ENCODE data around the gene LSM10.

DNA sequence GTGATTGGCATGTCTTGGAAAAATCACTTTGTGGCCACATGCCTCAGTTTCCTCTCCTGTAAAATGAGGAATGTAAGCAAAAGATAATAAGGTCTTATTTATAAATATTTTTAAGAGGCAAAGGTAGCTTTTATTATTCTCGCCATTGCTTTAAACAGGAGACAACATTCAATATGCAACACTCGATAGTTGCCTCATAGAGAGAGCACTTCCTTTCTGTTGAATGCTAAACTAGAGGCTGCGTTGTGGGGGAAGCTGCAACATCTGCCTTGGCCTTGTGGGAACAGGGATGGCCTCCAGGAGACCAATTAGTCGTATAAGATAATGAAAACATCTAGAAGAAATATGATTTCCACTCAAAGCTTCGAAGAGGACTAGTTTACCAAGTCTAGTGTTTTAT is 49.0 kb upstream of the LSM10 start:
- no peak for TF ChIP-seq POLR2A (IDR thresholded peaks at IDR 0.05)
- TF ChIP-seq EP300 (IDR thresholded peaks at IDR 0.05), result no peak
- TF ChIP-seq, protein P1, sequence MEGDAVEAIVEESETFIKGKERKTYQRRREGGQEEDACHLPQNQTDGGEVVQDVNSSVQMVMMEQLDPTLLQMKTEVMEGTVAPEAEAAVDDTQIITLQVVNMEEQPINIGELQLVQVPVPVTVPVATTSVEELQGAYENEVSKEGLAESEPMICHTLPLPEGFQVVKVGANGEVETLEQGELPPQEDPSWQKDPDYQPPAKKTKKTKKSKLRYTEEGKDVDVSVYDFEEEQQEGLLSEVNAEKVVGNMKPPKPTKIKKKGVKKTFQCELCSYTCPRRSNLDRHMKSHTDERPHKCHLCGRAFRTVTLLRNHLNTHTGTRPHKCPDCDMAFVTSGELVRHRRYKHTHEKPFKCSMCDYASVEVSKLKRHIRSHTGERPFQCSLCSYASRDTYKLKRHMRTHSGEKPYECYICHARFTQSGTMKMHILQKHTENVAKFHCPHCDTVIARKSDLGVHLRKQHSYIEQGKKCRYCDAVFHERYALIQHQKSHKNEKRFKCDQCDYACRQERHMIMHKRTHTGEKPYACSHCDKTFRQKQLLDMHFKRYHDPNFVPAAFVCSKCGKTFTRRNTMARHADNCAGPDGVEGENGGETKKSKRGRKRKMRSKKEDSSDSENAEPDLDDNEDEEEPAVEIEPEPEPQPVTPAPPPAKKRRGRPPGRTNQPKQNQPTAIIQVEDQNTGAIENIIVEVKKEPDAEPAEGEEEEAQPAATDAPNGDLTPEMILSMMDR (IDR thresholded peaks at IDR 0.05), result no peak

Measured in stomach (tissue), 4 donors.